HG02840 (cell line): ENCODE data around the gene LRRC32.
"Not testable (repeated sequence)": the region's sequence is repeated elsewhere in the genome, so short reads cannot be mapped to it uniquely, and the experiment has no call there.

Experiments
- ATAC-seq: cut with Tn5 transposase; IDR thresholded peaks from one replicate; pipeline ENCODE4 v1.9.1; 2021; ENCODE audit warnings: mild to moderate bottlenecking, moderate library complexity, moderate number of reproducible peaks; ENCODE audit not compliant: unreplicated experiment, low FRiP score

The LRRC32 gene

GRCh38 chr11:76654298-76654851, 16.2 kb downstream of the LRRC32 start:
- no peak for ATAC-seq

GRCh38 chr11:76653674-76654284, 16.8 kb downstream of the LRRC32 start:
- ATAC-seq: no peak

GRCh38 chr11:76653012-76653673, 17.4 kb downstream of the LRRC32 start:
- no peak for ATAC-seq

GRCh38 chr11:76649851-76650372, 20.6 kb downstream of the LRRC32 start:
- ATAC-seq: no peak

DNA sequence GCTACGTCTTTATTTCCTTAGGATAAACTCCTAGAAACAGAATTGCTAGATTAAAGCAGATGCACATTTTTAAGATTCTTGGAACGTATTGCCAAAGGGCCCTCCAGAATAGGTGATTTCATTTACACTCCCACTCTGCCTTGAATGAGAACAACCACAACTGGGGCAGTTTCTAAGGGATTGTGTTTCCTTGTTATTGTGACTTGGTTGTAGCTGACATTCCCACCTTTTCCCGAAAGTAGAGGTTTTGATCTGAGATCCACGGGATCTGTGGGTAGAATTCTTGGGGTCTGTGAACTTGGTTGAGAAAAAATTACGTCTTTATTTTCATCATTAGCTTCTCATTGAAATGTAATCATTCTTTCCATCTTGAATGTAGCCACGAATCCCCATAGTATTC, 21.5 kb downstream of the LRRC32 start:
- ATAC-seq: no peak

DNA sequence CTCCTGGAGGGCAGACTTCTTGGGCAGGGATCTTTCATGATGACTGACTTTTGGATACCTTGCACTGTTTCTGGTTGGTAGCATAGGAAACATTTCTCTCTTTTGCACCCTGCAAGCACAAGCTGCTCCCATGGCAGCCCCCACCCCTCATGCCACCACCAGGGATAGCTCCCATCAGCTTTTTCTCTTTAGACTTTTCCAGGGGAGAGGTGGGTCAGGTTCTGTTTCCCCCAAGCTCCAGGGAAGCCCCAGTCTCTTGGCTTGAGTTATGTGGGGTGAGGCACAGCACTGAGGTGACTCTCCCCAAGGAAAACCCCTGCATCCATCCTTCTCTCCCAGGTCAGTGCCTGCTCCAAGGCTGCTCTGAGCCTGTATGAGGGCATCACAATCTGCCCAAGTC, 22.5 kb downstream of the LRRC32 start:
- ATAC-seq: no peak

DNA sequence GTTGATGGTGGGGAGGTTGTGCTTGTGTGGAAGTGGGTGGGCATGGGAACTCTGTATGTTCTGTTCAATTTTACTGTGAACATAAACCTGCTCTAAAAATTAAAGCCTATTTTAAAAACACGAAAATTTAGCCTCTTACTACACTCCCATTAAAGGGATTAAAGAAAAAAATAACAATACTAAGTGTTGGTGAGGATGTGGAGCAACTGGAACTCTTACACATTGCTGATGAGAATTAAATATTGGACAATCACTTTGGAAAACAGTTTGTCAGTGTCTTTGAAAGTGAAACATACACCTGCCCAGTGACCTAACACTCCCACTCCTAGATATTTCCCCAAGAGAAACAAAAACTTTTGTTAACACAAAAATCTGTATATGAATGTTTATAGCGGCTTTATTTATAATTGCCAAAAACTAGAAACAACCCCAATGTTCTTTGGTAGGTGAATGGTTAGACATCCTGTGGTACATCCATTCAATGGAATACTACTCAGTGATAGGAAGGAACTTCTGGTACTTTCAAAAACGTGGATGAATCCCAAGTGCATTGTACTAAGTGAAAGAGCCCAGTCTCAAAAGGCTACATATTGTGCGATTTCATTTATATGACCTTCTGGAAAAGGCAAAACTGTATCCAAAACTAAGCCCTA, 23.5 kb downstream of the LRRC32 start:
- no peak for ATAC-seq

GRCh38 chr11:76644591-76644990, 26.0 kb downstream of the LRRC32 start:
- ATAC-seq: no peak

DNA sequence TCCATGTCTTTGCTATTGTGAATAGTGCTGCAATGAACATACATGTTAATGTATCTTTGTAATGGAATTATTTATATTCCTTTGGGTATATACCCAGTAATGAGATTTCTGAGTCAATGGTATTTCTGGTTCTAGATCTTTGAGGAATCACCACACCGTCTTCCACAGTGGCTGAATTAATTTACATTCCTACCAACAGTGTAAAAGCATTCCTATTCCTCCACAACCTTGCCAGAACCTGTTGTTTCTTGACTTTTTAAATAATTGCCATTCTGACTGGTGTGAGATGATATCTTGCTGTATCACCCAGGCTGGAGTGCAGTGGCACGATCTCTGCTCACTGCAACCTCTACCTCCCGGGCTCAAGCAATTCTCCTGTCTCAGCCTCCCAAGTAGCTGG, 26.8 kb downstream of the LRRC32 start:
- not testable (repeated sequence) for ATAC-seq

- ATAC-seq: no peak
Observed at GRCh38 chr11:76642341-76642740, 28.2 kb downstream of the LRRC32 start.

GRCh38 chr11:76641905-76642304, 28.6 kb downstream of the LRRC32 start:
- ATAC-seq: no peak

DNA sequence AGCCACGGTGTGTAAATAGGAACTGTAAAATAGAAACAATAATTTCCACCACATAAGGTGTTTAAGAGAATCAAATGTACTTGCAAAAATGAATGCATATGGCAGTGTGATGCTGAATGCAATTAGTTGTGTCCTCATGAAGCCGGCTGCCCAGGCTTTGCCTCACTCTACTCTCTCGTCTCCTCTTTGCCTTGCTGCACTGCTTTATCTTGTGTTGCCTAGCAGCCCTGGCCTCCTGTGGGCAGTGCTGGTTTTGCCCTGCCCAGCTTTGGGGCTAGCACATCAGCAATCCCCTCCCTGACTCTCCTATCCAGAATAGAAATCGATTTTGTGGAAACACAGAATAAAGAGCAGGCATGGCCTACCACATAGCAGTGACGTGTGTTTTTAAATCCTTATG, 30.0 kb downstream of the LRRC32 start:
- no peak for ATAC-seq

DNA sequence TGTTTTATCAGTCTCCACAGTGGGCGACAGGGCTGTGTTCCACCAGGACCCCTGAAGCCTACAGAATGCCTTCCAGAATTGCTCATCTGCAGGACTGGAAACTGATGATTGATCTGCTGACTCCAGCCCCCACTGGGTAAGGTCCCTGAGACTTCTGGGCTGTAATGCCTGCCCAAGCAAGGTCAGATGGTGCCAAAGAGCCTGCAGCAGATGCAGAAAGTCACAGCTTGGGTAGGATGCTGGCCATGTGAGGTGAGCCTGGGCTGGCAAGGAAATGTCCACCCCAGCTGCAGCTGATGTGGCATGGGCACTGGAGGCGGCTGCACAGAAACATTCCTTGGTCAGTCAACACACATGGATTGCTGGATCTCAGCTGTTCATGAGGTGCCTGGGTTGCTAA, 30.9 kb downstream of the LRRC32 start:
- no peak for ATAC-seq

DNA sequence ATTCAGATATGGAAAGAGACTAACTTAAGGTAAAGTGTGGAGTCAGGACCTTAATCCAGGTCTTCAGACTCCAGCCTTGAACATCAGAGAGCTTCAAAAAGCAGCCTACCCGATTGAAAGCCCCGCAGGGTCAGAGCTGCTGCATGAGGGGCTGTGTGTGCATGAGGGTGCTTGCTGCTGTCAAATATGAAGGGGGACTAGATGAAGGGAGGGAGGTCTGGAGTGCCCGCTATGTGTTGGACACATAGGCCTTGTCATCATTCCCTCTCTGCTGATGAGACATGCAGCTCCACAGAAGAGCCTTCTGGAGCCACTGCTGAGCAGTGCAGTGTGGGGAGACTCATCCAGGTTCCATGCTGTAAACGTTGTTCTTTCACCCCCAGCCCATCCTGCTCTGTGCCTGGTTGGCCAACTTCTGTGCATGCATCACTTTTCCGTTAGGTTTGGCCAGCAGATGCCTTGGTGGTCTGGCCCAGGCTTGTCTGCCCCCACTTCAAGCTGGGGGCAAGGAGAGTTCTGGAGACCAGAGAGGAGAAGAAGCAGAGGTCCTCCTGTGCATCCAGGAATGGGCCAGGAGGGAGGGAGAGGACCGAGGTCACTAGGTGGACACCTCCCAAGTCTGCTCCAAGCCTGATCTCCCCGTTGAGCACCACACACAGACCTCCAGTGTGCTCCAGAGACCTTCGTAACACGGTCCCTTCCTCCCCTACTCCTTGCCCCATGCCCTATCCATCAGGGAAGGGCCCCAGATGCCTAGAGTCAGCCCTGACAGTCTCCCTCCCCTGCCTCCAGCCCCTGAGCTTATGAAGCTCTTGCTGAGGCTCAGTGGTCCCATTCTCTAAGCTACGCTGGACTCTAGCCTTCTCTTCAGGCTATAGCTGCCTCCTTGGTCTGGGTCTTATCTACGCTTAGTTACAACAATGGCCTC, 32.0 kb downstream of the LRRC32 start:
- ATAC-seq: no peak

DNA sequence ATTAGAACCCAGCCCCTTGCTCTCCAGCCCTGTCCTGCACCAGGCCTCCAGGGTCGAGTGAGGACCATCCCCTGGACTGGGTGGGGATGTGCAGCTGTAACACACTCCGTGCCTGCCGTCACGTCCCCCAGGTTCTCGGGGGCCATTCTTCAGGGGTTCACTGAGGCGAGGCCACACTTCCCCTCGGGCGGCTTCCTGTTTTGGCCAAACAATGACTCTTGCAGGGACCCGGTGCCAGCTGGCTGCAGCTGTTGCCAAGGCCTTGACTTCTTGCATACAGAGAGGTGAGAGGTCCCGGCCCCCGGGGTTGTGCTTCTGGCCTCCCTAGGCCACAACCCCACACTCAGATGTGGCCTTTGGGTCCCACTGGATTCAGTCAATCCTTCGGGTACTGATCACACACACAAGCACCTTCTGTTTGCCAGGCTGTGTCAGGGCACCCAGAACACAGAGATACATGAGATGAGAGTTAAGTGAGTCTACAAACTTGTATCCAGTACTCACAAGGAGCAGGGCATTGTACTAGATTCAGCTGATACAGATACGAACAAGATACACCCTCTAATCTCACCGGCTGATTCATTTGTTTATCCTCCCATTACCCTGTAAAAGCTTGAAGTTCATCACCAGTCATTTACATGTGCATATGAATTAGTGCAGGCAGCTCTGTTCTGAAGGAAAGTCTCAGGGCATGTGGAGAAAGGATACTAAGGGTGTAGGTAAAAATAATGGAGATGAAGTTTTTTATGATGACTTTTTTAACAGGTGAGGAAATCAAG, 32.9 kb downstream of the LRRC32 start:
- ATAC-seq: peak; percentile 64

DNA sequence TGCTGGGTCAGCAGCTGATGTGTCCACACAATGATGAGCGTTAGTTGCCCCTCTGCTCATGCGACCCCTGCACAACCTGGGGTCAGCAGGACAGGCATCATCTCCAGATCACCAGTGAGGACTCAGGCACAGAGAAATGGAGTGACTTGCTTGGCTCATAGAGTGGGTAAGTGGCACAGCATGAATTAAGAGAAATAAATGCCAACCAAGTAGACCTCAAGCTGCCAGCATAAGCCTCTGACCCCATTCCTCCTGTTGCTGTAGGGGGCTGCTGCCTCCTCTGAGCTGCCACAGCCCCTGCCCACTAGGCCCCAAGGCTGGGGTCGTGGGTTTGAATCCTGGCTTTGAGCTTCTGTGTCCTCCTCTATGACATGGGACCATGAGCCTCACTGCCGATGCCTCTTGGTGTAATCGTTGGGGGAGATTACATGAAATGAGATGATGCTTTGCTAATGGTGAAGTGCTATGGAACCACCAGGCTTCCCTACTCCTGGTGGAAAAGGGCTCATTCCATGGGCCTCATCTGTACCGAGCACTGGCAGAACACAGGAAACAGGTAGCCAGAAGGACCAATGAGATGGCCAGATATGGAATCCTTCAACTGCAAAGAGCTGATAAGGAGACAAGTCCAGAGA, 33.6 kb downstream of the LRRC32 start:
- ATAC-seq: no peak

- ATAC-seq: no peak
Observed at GRCh38 chr11:76635991-76636738, 34.4 kb downstream of the LRRC32 start.

GRCh38 chr11:76634886-76635285, 35.7 kb downstream of the LRRC32 start:
- ATAC-seq: no peak
